AG10803 (cell line): ENCODE measurements around the gene MSI2.

ENCODE experiments used
- DNase-seq: peaks from one replicate; pipeline ENCODE4 v3.0.0; 2010; ENCODE audit warnings: low read depth
- H3K4me3 ChIP-seq: 2 replicates; pipeline ENCODE4 v1.5.1; 2011; ENCODE audit warnings: mild to moderate bottlenecking, low read length, control low read depth
- CTCF ChIP-seq: conservative IDR thresholded peaks from 2 replicates; pipeline ENCODE4 v1.5.1; 2011; ENCODE audit warnings: mild to moderate bottlenecking, low read length, control low read depth, inconsistent platforms

The MSI2 gene

GRCh38 chr17:57276621-57277020, 20.3 kb downstream of the MSI2 start:
- DNase-seq = no peak
- no peak overlapping the region for H3K4me3 ChIP-seq
- TF ChIP-seq CTCF = no peak

GRCh38 chr17:57277923-57278604, 21.7 kb downstream of the MSI2 start:
- no peak for DNase-seq
- H3K4me3 ChIP-seq = no peak overlapping the region
- no peak for TF ChIP-seq CTCF

GRCh38 chr17:57278740-57279387, 22.5 kb downstream of the MSI2 start:
- no peak for TF ChIP-seq CTCF
- H3K4me3 ChIP-seq = no peak overlapping the region
- no peak for DNase-seq

GRCh38 chr17:57279432-57279831, 23.1 kb downstream of the MSI2 start:
- TF ChIP-seq CTCF = no peak
- no peak overlapping the region for H3K4me3 ChIP-seq
- peak; percentile 25 for DNase-seq

- TF ChIP-seq CTCF = no peak
- no peak overlapping the region for H3K4me3 ChIP-seq
- DNase-seq = no peak
Observed at GRCh38 chr17:57281887-57282286, 25.6 kb downstream of the MSI2 start.

- H3K4me3 ChIP-seq = no peak overlapping the region
- no peak for TF ChIP-seq CTCF
- no peak for DNase-seq
Observed at GRCh38 chr17:57282296-57282695, 26.0 kb downstream of the MSI2 start.
